Measurements from ENCODE around the gene NR1H4.
"Not testable (repeated sequence)": the region's sequence is repeated elsewhere in the genome, so short reads cannot be mapped to it uniquely, and the experiment has no call there.

Gene NR1H4

DNA sequence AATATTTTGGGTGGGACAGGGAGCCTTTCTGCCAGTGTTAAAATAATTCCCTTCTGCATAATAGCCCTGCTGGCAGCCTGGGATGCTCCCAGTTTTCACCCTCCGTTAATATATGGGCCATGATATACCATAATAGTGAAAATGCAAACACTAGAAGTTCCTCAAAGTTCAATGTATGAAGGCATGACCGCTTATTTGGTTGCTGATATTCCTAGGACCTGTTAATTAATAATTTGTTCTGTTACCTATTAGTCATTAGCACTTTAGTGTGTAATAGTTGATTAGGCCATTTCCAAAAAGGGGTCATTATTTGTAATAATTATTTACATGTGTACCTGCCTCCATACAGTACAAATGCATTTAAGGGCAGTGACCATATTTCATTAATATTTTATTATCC is 20.4 kb downstream of the NR1H4 start:
- H3K4me3 ChIP-seq (ENCODE audit: low read depth, low read length) = no peak overlapping the region
- TF ChIP-seq, protein P1, sequence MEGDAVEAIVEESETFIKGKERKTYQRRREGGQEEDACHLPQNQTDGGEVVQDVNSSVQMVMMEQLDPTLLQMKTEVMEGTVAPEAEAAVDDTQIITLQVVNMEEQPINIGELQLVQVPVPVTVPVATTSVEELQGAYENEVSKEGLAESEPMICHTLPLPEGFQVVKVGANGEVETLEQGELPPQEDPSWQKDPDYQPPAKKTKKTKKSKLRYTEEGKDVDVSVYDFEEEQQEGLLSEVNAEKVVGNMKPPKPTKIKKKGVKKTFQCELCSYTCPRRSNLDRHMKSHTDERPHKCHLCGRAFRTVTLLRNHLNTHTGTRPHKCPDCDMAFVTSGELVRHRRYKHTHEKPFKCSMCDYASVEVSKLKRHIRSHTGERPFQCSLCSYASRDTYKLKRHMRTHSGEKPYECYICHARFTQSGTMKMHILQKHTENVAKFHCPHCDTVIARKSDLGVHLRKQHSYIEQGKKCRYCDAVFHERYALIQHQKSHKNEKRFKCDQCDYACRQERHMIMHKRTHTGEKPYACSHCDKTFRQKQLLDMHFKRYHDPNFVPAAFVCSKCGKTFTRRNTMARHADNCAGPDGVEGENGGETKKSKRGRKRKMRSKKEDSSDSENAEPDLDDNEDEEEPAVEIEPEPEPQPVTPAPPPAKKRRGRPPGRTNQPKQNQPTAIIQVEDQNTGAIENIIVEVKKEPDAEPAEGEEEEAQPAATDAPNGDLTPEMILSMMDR (IDR thresholded peaks at IDR 0.05; ENCODE audit: low read depth, low read length) = no peak

- TF ChIP-seq, protein P1 (IDR thresholded peaks at IDR 0.05; ENCODE audit: low read depth, low read length) = no peak
- H3K4me3 ChIP-seq (ENCODE audit: low read depth, low read length) = no peak overlapping the region
Observed at GRCh38 chr12:100494538-100494937, 20.9 kb downstream of the NR1H4 start.

GRCh38 chr12:100497105-100497795 is 23.6 kb downstream of the NR1H4 start:
- no peak overlapping the region for H3K4me3 ChIP-seq (ENCODE audit: low read depth, low read length)
- TF ChIP-seq, protein P1 (IDR thresholded peaks at IDR 0.05; ENCODE audit: low read depth, low read length) = no peak

DNA sequence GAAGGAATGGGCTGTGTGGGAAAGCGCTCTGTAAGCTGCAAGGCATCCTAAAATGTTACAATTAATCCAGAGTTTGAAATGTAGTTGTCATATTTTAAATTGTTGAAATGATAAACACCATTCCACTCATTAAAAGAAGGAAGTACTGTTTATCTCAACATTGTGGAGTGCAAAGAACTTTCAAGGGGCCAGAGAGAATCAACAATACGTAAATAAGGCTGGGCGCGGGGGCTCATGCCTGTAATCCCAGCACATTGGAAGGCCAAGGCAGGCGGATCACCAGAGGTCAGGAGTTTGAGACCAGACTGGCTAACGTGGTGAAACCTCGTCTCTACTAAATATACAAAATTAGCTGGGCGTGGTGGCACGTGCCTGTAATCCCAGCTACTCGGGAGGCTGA is 24.5 kb downstream of the NR1H4 start:
- H3K4me3 ChIP-seq (ENCODE audit: low read depth, low read length) = no peak overlapping the region
- TF ChIP-seq, protein P1 (IDR thresholded peaks at IDR 0.05; ENCODE audit: low read depth, low read length) = no peak

DNA sequence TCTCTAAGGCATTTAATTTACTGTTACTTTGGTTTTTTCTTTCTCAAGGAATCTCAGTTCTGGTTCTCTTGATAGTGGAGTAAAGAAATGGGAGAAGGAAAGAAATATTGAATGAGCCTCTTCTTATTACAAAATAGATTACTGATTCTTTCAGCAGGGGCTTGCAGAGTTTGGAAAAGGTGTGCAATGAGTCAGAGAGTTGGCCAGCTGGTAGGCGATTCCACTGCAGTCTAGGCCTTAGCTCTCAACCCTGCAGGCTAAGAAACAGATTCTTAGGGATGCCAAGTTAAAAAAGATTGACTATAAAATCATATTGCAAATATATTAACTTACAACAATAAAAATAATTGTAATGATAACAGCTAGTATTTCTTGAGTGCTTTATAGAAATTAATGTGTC is 25.8 kb downstream of the NR1H4 start:
- no peak overlapping the region for H3K4me3 ChIP-seq (ENCODE audit: low read depth, low read length)
- TF ChIP-seq, protein P1 (IDR thresholded peaks at IDR 0.05; ENCODE audit: low read depth, low read length) = no peak

DNA sequence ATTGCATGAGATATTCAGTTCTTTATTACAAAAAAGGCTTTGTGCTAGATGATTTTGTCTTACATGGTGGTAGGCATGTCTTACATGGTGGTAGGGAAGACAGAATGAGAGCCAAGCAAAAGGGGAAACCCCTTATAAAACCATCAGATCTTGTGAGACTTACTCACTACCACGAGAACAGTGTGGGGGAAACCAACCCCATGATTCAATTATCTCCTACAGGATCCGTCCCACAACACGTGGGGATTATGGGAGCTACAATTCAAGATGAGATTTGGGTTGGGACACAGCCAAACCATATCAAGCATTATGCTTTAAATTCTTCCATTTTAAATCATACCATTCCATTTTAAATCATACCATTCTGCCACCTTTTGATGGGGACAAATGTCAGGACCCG is 29.1 kb downstream of the NR1H4 start:
- not testable (repeated sequence) for H3K4me3 ChIP-seq (ENCODE audit: low read depth, low read length)

GRCh38 chr12:100503228-100503628 is 29.6 kb downstream of the NR1H4 start:
- TF ChIP-seq, protein P1 (IDR thresholded peaks at IDR 0.05; ENCODE audit: low read depth, low read length) = no peak
- no peak overlapping the region for H3K4me3 ChIP-seq (ENCODE audit: low read depth, low read length)

DNA sequence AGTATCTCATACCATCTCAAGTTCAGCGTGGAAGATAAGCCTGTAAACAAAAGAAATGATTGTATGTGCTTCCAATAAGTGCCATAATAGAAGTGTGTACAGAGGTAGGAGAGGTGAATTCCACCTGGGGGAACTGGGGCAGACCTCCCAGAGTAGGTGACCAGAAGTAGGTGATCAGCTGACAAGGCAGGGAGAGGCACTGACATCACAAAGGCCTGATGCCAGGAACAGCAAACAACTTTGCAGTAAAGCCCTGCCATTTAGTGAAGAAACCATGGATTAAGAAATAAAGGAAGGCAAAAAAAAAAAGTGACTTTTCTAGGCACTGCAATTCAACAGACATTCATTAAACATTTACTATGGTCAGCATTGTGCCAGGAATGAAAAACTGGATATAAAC is 31.1 kb downstream of the NR1H4 start:
- H3K4me3 ChIP-seq (ENCODE audit: low read depth, low read length) = no peak overlapping the region
- TF ChIP-seq, protein P1 (IDR thresholded peaks at IDR 0.05; ENCODE audit: low read depth, low read length) = no peak

Measured in WI38 (cell line).